HG03432 (cell line): ENCODE results near the gene KANSL1.

Experiments used
- ATAC-seq: cut with Tn5 transposase; IDR thresholded peaks from one replicate; pipeline ENCODE4 v1.9.1; 2021; ENCODE audit warnings: mild to moderate bottlenecking, moderate library complexity; ENCODE audit not compliant: unreplicated experiment

KANSL1 gene

GRCh38 chr17:46144246-46144645, 49.0 kb downstream of the KANSL1 start:
- no peak for ATAC-seq

GRCh38 chr17:46143827-46144236, 49.4 kb downstream of the KANSL1 start:
- no peak for ATAC-seq

- no peak for ATAC-seq
Observed at GRCh38 chr17:46141645-46142044, 51.6 kb downstream of the KANSL1 start.

GRCh38 chr17:46140645-46141197, 52.5 kb downstream of the KANSL1 start:
- ATAC-seq, result no peak

GRCh38 chr17:46139432-46140210, 53.6 kb downstream of the KANSL1 start:
- no peak for ATAC-seq

GRCh38 chr17:46138473-46138872, 54.8 kb downstream of the KANSL1 start:
- ATAC-seq, result no peak

- ATAC-seq, result no peak
Observed at GRCh38 chr17:46136820-46137219, 56.4 kb downstream of the KANSL1 start.

GRCh38 chr17:46135879-46136563, 57.2 kb downstream of the KANSL1 start:
- ATAC-seq, result no peak

- no peak for ATAC-seq
Observed at GRCh38 chr17:46135126-46135812, 58.0 kb downstream of the KANSL1 start.

GRCh38 chr17:46129302-46129701, 63.9 kb downstream of the KANSL1 start:
- ATAC-seq, result no peak

GRCh38 chr17:46128453-46128852, 64.8 kb downstream of the KANSL1 start:
- ATAC-seq, result no peak

GRCh38 chr17:46127524-46127923, 65.7 kb downstream of the KANSL1 start:
- no peak for ATAC-seq

- ATAC-seq, result no peak
Observed at GRCh38 chr17:46126840-46127239, 66.4 kb downstream of the KANSL1 start.

- no peak for ATAC-seq
Observed at GRCh38 chr17:46125831-46126230, 67.4 kb downstream of the KANSL1 start.

- no peak for ATAC-seq
Observed at GRCh38 chr17:46124695-46125592, 68.3 kb downstream of the KANSL1 start.

GRCh38 chr17:46123607-46124006, 69.6 kb downstream of the KANSL1 start:
- ATAC-seq, result no peak

- ATAC-seq, result no peak
Observed at GRCh38 chr17:46122486-46122871, 70.8 kb downstream of the KANSL1 start.

- ATAC-seq, result no peak
Observed at GRCh38 chr17:46121841-46122485, 71.3 kb downstream of the KANSL1 start.

- no peak for ATAC-seq
Observed at GRCh38 chr17:46121165-46121764, 72.0 kb downstream of the KANSL1 start.

GRCh38 chr17:46120537-46120936, 72.7 kb downstream of the KANSL1 start:
- no peak for ATAC-seq
